ENCODE data around the gene CALY.

- TF ChIP-seq CTCF (IDR thresholded peaks at IDR 0.05): no peak
- no peak for TF ChIP-seq POLR2A (IDR thresholded peaks at IDR 0.05)
These were observed 1.7 kb upstream of the CALY start for GRCh38 chr10:133338080-133339071.
